Measurements from ENCODE around the gene CLEC1A.

GRCh38 chr12:10027721-10028120, 71.1 kb downstream of the CLEC1A start:
- TF ChIP-seq CTCF (IDR thresholded peaks at IDR 0.05), result no peak
- no peak for TF ChIP-seq POLR2A (IDR thresholded peaks at IDR 0.05)
- no peak for TF ChIP-seq EP300 (IDR thresholded peaks at IDR 0.05; ENCODE audit: low read depth)

Measured in transverse colon (tissue), 3 donors.